SK-N-SH treated with all-trans-retinoic acid at 6 μM for 48 hours (cell line): ENCODE data around the gene TGDS.

ENCODE experiments used
- ARNTL ChIP-seq: fragments of 450-650 bp; formaldehyde crosslinking; IDR thresholded peaks from 2 replicates; pipeline ENCODE4 v1.5.0; 2020; ENCODE audit warnings: low read depth, mild to moderate bottlenecking, moderate library complexity, borderline replicate concordance
- BACH2 ChIP-seq: fragments of 250-450 bp; sonication (Bioruptor Pico); IDR thresholded peaks from 2 replicates; pipeline ENCODE4 v1.9.0; 2021; ENCODE audit warnings: mild to moderate bottlenecking, borderline replicate concordance
- GLIS3 ChIP-seq: fragments of 250-450 bp; sonication (Bioruptor Pico); IDR thresholded peaks from 2 replicates; pipeline ENCODE4 v1.5.0; 2020; ENCODE audit warnings: mild to moderate bottlenecking, moderate library complexity
- ZFP3 ChIP-seq: fragments of 250-450 bp; sonication (Bioruptor Pico); IDR thresholded peaks from 2 replicates; pipeline ENCODE4 v1.5.0; 2020; ENCODE audit warnings: mild to moderate bottlenecking, moderate library complexity
- TF ChIP-seq, protein P1 (sequence below): fragments of 250-450 bp; sonication (Bioruptor Pico); IDR thresholded peaks from 2 replicates; pipeline ENCODE4 v1.8.0; 2021; ENCODE audit warnings: low read depth, mild to moderate bottlenecking, moderate library complexity, borderline replicate concordance

DNA sequence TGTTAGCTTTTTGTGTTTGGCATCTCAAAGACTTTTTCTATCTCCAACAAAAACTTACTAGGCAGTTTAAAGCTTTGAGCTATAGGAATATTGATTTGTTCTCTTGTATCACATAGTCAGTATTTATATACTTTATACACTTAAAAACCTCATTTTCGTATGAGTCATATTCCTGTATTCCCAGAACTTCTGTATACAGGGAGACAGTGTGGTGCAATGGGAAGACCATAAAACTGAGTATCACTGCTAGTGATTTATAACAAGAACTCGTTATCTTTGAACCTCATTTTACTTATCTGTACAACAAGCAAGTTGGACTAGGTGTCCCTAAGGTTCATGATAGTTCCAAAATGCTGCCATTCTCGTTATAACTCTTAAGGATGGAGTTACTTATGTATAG, 12.0 kb upstream of the TGDS start:
- no peak for TF ChIP-seq BACH2 (CRISPR knock-in tag)
- no peak for TF ChIP-seq ARNTL (CRISPR knock-in tag)
- TF ChIP-seq ZFP3 (CRISPR knock-in tag) = no peak
- TF ChIP-seq GLIS3 (CRISPR knock-in tag) = no peak
- TF ChIP-seq, protein P1, sequence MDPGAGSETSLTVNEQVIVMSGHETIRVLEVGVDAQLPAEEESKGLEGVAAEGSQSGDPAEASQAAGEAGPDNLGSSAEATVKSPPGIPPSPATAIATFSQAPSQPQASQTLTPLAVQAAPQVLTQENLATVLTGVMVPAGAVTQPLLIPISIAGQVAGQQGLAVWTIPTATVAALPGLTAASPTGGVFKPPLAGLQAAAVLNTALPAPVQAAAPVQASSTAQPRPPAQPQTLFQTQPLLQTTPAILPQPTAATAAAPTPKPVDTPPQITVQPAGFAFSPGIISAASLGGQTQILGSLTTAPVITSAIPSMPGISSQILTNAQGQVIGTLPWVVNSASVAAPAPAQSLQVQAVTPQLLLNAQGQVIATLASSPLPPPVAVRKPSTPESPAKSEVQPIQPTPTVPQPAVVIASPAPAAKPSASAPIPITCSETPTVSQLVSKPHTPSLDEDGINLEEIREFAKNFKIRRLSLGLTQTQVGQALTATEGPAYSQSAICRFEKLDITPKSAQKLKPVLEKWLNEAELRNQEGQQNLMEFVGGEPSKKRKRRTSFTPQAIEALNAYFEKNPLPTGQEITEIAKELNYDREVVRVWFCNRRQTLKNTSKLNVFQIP = no peak
